Hepatocyte (in vitro differentiated cells): Measurements from ENCODE around the gene NOXA1. TPM values are rescaled to one million over a fixed set of nuclear protein-coding genes. Genes with fewer than 3 reads are reported as not detected.
"Not testable (repeated sequence)": the region's sequence is repeated elsewhere in the genome, so short reads cannot be mapped to it uniquely, and the experiment has no call there.

Experiments
- DNase-seq: peaks from one replicate; pipeline ENCODE4 v3.0.0-alpha.2; 2016; ENCODE audit warnings: low spot score
- H2AFZ ChIP-seq: fragments of 200-600 bp; sonication (generic); 2 replicates; pipeline ENCODE4 v1.6.0; 2016; ENCODE audit warnings: antibody characterized with exemption, mild to moderate bottlenecking
- H3K27ac ChIP-seq: fragments of 200-600 bp; sonication (generic); 2 replicates; pipeline ENCODE4 v1.5.1; 2016; ENCODE audit warnings: mild to moderate bottlenecking
- H3K27me3 ChIP-seq: fragments of 200-600 bp; sonication (generic); 2 replicates; pipeline ENCODE4 v1.6.1; 2016
- H3K36me3 ChIP-seq: fragments of 200-600 bp; sonication (generic); replicated peaks from 2 replicates; pipeline ENCODE4 v1.5.1; 2016; ENCODE audit warnings: low read depth; ENCODE audit not compliant: insufficient read depth
- H3K4me1 ChIP-seq: fragments of 200-600 bp; sonication (generic); 2 replicates; pipeline ENCODE4 v1.5.1; 2016; ENCODE audit warnings: mild to moderate bottlenecking, moderate library complexity; ENCODE audit not compliant: insufficient read depth
- H3K4me2 ChIP-seq: fragments of 200-600 bp; sonication (generic); 2 replicates; pipeline ENCODE4 v1.6.0; 2016
- H3K4me3 ChIP-seq: fragments of 200-600 bp; sonication (generic); 2 replicates; pipeline ENCODE4 v1.5.1; 2016; ENCODE audit warnings: mild to moderate bottlenecking
- H3K79me2 ChIP-seq: fragments of 200-600 bp; sonication (generic); 2 replicates; pipeline ENCODE4 v1.6.0; 2017; ENCODE audit warnings: mild to moderate bottlenecking
- H3K9me2 ChIP-seq: fragments of 200-600 bp; sonication (generic); replicated peaks from 2 replicates; pipeline ENCODE4 v1.6.0; 2017; ENCODE audit warnings: mild to moderate bottlenecking; ENCODE audit not compliant: insufficient read depth
- H3K9me3 ChIP-seq: fragments of 200-600 bp; sonication (generic); 2 replicates; pipeline ENCODE4 v1.5.1; 2016; ENCODE audit warnings: low read depth, mild to moderate bottlenecking
- H4K20me1 ChIP-seq: fragments of 200-600 bp; sonication (generic); 2 replicates; pipeline ENCODE4 v1.6.0; 2016; ENCODE audit warnings: mild to moderate bottlenecking; ENCODE audit not compliant: insufficient read depth, poor library complexity, severe bottlenecking
- EZH2 ChIP-seq: fragments of 200-600 bp; sonication (generic); IDR thresholded peaks from 2 replicates; pipeline ENCODE4 v1.6.1; 2016; ENCODE audit warnings: antibody characterized with exemption, mild to moderate bottlenecking, borderline replicate concordance
- EZH2phosphoT487 ChIP-seq: fragments of 200-600 bp; sonication (generic); IDR thresholded peaks from one replicate; pipeline ENCODE4 v1.6.1; 2018; ENCODE audit warnings: antibody characterized with exemption, mild to moderate bottlenecking, low read depth, moderate library complexity; ENCODE audit not compliant: unreplicated experiment, severe bottlenecking
- WGBS: methylation state at CpG from one replicate; pipeline ENCODE4 v1.1.6; 2016; ENCODE audit warnings: low lambda C conversion rate; ENCODE audit errors: missing lambda C conversion rate; 5-methylcytosine and 5-hydroxymethylcytosine counted together
- polyA plus RNA-seq: library from polyadenylated mRNA; unstranded; fragments of >200 nt; fragmentation: Nextera tagmentation; extraction: Ambion mirVana; gene quantifications from 2 replicates; pipeline ENCODE4 v1.2.1, GENCODE V29; 2016
- total RNA-seq: library from RNA; depleted of rRNA; stranded (reverse); fragments of >200 nt; gene quantifications from 2 replicates; pipeline ENCODE4 v1.2.3, GENCODE V29; 2014
- TF ChIP-seq, protein P1 (sequence below): fragments of 200-600 bp; sonication (generic); IDR thresholded peaks from 2 replicates; pipeline ENCODE4 v1.5.1; 2016; ENCODE audit warnings: antibody characterized with exemption, mild to moderate bottlenecking; ENCODE audit not compliant: poor library complexity

The NOXA1 gene
- total and polyA plus RNA-seq, 2 experiments from 2014 or later = 7.2 to 12.5 TPM

DNA sequence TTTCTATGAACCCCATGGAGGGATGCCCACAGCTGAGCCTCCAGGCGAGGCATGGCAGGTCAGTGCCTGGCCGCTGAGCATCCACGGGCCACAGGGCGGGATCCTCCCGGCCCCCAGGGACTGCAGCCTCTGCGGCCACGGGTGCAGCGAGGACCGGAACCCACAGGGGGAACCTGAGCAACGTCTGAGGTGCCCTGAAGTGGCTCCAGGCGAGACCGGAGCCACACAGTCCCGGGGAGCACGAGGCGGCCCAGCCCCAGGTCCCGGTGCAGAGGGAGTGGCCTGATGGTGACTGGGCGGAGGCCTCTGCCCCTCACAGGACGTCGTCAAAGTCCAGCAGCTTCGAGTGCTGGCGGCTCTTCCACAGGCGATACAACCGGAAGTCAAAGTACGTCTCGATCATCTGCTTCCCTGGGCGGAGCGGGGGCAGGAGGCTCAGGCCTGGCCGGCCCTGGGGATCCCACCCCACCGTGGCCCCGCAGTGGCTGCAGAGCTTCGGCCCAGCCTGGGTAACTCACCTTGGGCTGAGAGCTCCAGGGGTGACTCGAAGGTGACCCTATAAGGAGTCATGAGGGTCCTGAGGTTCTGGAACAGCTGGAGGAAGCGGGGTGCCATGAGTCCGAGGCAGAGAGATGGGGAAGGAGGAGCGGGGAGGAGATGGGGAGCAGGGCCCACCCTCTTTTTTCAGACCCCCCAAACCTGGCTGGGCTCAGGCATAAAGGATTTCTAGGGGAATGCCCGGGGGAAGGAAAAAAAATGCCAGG is 26.1 kb downstream of the NOXA1 start:
- H3K4me2 ChIP-seq = no peak overlapping the region
- H3K79me2 ChIP-seq = no peaks in the 10 kb centered on the region
- no peaks in the 10 kb centered on the region for H3K9me3 ChIP-seq
- no peak for DNase-seq
- H3K27me3 ChIP-seq = no peaks in the 10 kb centered on the region
- peaks cover 12% of the 10 kb centered on the region for H3K4me1 ChIP-seq
- H3K36me3 ChIP-seq = no peaks in the 10 kb centered on the region
- H2AFZ ChIP-seq = no peak overlapping the region
- no peak overlapping the region for H3K4me3 ChIP-seq
- TF ChIP-seq, protein P1, sequence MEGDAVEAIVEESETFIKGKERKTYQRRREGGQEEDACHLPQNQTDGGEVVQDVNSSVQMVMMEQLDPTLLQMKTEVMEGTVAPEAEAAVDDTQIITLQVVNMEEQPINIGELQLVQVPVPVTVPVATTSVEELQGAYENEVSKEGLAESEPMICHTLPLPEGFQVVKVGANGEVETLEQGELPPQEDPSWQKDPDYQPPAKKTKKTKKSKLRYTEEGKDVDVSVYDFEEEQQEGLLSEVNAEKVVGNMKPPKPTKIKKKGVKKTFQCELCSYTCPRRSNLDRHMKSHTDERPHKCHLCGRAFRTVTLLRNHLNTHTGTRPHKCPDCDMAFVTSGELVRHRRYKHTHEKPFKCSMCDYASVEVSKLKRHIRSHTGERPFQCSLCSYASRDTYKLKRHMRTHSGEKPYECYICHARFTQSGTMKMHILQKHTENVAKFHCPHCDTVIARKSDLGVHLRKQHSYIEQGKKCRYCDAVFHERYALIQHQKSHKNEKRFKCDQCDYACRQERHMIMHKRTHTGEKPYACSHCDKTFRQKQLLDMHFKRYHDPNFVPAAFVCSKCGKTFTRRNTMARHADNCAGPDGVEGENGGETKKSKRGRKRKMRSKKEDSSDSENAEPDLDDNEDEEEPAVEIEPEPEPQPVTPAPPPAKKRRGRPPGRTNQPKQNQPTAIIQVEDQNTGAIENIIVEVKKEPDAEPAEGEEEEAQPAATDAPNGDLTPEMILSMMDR = no peak
- no peak for TF ChIP-seq EZH2
- no peak for TF ChIP-seq EZH2phosphoT487
- no peak overlapping the region for H3K27ac ChIP-seq
- WGBS = 91% methylated on average over 36 of the region's 36 CpGs
- no peaks in the 10 kb centered on the region for H4K20me1 ChIP-seq
- H3K9me2 ChIP-seq = no peaks in the 10 kb centered on the region

DNA sequence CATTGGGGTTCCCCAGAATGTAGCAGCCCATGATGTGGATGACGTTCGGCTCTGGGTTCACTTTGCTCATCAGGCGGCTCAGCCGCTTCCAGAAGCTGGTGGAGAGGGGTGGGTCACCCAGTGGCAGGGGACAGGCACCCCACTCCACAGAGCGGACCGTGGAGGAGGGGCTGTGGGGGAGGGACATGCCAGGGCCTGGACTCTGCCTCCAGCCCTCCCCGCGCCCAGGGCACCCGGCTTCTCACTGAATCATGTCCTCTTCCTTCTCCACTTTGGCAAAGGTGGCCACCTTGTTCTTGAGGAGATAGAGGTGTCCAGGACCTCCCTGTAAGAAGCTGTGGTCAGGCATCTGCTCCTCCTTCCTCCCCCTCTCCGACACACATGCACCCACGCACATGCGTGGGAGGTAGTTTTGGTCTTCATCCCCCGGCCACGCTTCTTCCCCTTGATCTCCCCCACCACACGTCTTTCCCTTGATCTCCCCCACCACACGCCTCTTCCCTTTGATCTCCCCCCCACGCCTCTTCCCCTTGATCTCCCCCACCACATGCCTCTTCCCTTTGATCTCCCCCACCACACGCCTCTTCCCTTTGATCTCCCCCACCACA is 26.8 kb downstream of the NOXA1 start:
- Histone ChIP-seq H3K79me2 (no peaks in the 10 kb centered on the region), H3K4me3 (no peak overlapping the region), H3K9me3 (no peaks in the 10 kb centered on the region)

DNA sequence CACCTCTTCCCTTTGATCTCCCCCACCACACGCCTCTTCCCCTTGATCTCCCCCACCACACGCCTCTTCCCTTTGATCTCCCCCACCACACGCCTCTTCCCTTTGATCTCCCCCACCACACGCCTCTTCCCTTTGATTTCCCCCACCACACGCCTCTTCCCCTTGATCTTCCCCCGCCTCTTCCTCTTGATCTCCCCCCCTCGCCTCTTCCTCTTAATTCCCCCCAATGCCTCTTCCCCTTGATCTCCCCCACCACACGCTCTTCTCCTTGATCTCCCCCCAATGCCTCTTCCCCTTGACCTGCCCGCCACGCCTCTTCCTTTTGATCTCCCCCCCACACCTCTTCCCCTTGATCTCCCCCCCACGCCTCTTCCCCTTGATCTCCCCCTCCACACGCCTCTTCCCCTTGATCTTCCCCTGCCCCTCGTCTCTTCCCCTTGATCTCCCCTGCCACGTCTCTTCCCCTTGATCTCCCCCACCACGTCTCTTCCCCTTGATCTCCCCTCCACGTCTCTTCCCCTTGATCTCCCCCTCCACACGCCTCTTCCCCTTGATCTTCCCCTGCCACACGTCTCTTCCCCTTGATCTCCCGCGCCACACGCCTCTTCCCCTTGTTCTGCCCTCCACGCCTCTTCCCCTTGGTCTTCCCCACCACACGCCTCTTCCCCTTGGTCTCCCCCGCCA is 27.5 kb downstream of the NOXA1 start:
- not testable (repeated sequence) for H3K4me3 ChIP-seq, H3K9me2 ChIP-seq, H4K20me1 ChIP-seq, H3K36me3 ChIP-seq, H3K27me3 ChIP-seq, H3K27ac ChIP-seq, H3K4me1 ChIP-seq, H3K9me3 ChIP-seq, H3K79me2 ChIP-seq, H2AFZ ChIP-seq, DNase-seq, H3K4me2 ChIP-seq
- no CpG with 5 or more reads among the region's 24 CpGs for WGBS

More for the DNA sequence above, 26.8 kb downstream of the NOXA1 start:
- no peak overlapping the region for H3K27ac ChIP-seq
- no peaks in the 10 kb centered on the region for H3K9me2 ChIP-seq
- no peak for TF ChIP-seq EZH2phosphoT487
- TF ChIP-seq, protein P1 = no peak
- TF ChIP-seq EZH2 = no peak
- H3K4me1 ChIP-seq = peaks cover 9% of the 10 kb centered on the region
- H2AFZ ChIP-seq = no peak overlapping the region
- H3K27me3 ChIP-seq = no peaks in the 10 kb centered on the region
- H3K4me2 ChIP-seq = no peak overlapping the region
- H3K36me3 ChIP-seq = no peaks in the 10 kb centered on the region
- H4K20me1 ChIP-seq = no peaks in the 10 kb centered on the region
- 96% methylated on average over 10 of the region's 18 CpGs for WGBS
- DNase-seq = no peak

DNA sequence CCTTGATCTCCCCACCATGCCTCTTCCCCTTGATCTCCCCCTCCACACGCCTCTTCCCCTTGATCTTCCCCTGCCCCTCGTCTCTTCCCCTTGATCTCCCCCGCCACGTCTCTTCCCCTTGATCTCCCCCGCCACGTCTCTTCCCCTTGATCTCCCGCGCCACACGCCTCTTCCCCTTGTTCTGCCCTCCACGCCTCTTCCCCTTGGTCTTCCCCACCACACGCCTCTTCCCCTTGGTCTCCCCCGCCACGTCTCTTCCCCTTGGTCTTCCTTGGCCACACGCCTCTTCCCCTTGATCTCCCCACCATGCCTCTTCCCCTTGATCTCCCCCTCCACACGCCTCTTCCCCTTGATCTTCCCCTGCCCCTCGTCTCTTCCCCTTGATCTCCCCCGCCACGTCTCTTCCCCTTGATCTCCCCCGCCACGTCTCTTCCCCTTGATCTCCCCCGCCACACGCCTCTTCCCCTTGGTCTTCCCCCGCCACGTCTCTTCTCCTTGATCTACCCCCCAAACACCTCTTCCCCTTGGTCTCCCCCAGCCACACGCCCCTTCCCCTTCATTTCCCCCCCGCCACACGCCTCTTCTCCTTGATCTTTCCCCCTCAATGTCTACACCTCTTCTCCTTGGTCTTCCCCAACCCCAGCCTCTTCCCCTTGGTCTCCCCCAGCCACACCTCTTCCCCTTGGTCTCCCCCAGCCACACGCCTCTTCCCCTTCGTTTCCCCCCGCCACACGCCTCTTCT is 28.2 kb downstream of the NOXA1 start:
- H3K27ac ChIP-seq, DNase-seq, H2AFZ ChIP-seq, H3K4me3 ChIP-seq, H3K4me1 ChIP-seq, H3K4me2 ChIP-seq, H3K9me2 ChIP-seq, H3K36me3 ChIP-seq, H4K20me1 ChIP-seq, H3K9me3 ChIP-seq, H3K79me2 ChIP-seq, H3K27me3 ChIP-seq: not testable (repeated sequence)
- WGBS = no CpG with 5 or more reads among the region's 31 CpGs
